Activated naive CD8-positive, alpha-beta T cell treated with anti-CD3 and anti-CD28 coated beads, Interleukin-2, amount 50 U/mL, for 24 hours (primary cell): ENCODE data around the gene PAQR8.

ENCODE experiments used
- ATAC-seq: fragments of 150-1000 bp; cut with Tn5 transposase; one replicate; pipeline ENCODE4 v1.10.0; 2021
- DNase-seq: peaks from one replicate; pipeline ENCODE4 v3.0.0; 2021
- H3K27ac Mint-ChIP-seq: one replicate; pipeline ENCODE4 v1.8.0; 2021; ENCODE audit warnings: mild to moderate bottlenecking, mixed read lengths
- H3K27me3 Mint-ChIP-seq: one replicate; pipeline ENCODE4 v1.8.0; 2021; ENCODE audit warnings: mixed read lengths
- H3K36me3 Mint-ChIP-seq: one replicate; pipeline ENCODE4 v1.8.0; 2021; ENCODE audit warnings: low read depth, mixed read lengths
- H3K4me1 Mint-ChIP-seq: one replicate; pipeline ENCODE4 v1.8.0; 2021; ENCODE audit warnings: mixed read lengths
- H3K4me3 Mint-ChIP-seq: one replicate; pipeline ENCODE4 v1.8.0; 2021; ENCODE audit warnings: mild to moderate bottlenecking, moderate library complexity, mixed read lengths
- H3K9me3 Mint-ChIP-seq: one replicate; pipeline ENCODE4 v1.8.0; 2021; ENCODE audit warnings: mixed read lengths

Gene PAQR8

DNA sequence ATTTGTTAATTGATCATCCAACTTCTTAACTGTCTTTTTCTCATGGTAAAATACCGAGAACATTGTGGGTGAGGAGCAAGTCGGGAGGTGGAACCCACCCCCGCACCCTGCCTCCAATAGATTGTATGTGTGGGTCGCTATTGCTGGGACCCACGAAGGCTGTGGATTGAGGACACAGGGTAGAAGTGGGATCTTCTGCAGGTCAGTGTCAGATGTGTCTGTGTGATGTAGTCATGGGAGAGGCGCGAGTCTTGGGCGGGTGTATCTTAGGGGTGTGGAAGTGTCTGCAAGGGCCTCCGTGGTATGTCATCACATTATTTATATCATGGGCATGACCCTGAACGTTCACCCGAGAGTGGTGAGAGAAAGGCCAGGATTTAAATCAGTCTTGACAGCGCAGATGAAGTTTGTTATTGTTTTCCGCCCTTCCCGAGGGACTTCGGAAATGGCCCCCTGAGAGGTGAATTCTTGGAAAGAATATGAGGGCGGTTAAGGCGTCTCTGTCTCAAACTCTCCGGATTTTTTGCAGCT lies 472 bp upstream of the PAQR8 start:
- H3K36me3 Mint-ChIP-seq = peaks cover 13% of the 10 kb centered on the region
- peaks cover 37% of the 10 kb centered on the region for H3K4me1 Mint-ChIP-seq
- no peaks in the 10 kb centered on the region for H3K27me3 Mint-ChIP-seq
- peak overlapping the region; percentile 88 for H3K27ac Mint-ChIP-seq
- ATAC-seq = peak; percentile 15
- no peaks in the 10 kb centered on the region for H3K9me3 Mint-ChIP-seq
- H3K4me3 Mint-ChIP-seq = peak overlapping the region; percentile 83
- peak; percentile 17 for DNase-seq

DNA sequence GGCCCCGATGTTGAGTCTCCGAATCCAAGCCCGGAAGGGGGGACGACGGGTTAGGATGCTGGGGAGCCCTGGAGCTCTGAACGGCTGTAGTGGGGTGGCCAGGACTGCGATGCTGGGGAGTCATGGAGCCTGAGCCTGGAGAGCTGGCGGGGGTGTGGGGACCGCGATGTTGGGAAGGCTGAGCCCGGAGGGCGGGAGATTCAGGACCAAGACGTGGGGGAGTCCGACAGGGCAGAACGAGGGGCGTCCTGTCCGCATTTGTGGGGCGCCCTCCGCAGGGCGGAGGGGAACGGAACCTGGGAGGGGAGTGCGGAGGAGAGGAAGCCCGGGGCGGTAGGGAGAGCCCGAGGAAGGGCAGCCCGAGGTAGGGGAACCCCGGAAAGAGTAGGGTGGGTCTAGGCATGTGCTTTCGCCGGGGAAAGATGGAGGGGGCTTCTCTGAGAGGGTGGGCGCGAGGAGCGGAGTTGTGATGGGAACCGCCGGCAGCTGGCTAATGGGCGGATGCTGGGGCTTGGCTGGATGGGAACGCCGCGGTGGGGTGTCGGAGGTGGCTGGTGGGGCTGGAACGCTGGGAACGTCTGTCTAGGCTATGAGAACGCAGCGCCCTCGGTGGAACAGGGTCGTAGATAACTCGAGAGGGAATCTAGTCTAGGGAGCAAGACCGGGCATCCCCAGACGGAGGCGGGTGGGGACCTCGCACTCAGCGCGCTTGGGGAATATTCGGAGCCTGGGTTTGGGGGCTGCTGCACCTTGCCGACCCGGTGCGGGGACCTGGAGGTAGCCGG lies 684 bp downstream of the PAQR8 start:
- peak overlapping the region; percentile 99 for H3K4me3 Mint-ChIP-seq
- H3K27ac Mint-ChIP-seq = peak overlapping the region; percentile 97
- H3K36me3 Mint-ChIP-seq = peaks cover 25% of the 10 kb centered on the region
- ATAC-seq (peak; percentile 55), DNase-seq (peak; percentile 63)
- H3K27me3 Mint-ChIP-seq = no peaks in the 10 kb centered on the region
- H3K9me3 Mint-ChIP-seq = no peaks in the 10 kb centered on the region
- H3K4me1 Mint-ChIP-seq = peaks cover 46% of the 10 kb centered on the region

DNA sequence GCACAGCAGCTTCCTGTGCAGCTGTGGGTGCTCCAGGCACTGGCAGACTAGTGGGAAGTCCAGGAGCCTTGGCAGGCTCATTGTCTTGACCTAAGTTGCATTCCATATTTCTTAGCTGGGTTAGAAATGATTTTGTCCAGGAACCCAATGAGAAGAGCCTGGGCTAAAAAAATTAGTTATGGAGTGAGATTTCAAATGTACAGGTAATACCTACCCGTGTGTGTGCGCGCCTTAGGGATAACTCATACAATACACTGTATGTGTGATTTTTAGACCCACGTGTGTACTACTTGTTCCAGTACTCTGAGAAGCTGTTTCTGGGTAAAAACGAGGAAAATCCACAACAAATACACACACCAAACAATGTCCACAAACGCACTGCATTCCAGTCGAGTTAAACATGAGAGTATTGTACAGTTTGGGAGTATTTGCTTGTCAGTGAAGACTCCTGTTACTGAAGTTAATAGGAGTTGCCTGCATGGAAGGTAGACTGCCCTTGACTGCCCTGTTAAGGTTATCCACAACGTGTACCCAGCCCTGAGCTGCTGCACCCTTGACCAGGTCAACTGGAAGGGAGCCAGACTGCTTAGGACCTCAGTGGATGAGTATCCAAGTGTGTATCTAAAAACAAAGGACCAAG lies 1.4 kb downstream of the PAQR8 start:
- ATAC-seq (no peak), DNase-seq (no peak)
- H3K4me1 Mint-ChIP-seq = peaks cover 51% of the 10 kb centered on the region
- H3K9me3 Mint-ChIP-seq = no peaks in the 10 kb centered on the region
- H3K27me3 Mint-ChIP-seq = no peaks in the 10 kb centered on the region
- H3K36me3 Mint-ChIP-seq = peaks cover 32% of the 10 kb centered on the region
- peak overlapping the region; percentile 97 for H3K27ac Mint-ChIP-seq
- H3K4me3 Mint-ChIP-seq = peak overlapping the region; percentile 99

DNA sequence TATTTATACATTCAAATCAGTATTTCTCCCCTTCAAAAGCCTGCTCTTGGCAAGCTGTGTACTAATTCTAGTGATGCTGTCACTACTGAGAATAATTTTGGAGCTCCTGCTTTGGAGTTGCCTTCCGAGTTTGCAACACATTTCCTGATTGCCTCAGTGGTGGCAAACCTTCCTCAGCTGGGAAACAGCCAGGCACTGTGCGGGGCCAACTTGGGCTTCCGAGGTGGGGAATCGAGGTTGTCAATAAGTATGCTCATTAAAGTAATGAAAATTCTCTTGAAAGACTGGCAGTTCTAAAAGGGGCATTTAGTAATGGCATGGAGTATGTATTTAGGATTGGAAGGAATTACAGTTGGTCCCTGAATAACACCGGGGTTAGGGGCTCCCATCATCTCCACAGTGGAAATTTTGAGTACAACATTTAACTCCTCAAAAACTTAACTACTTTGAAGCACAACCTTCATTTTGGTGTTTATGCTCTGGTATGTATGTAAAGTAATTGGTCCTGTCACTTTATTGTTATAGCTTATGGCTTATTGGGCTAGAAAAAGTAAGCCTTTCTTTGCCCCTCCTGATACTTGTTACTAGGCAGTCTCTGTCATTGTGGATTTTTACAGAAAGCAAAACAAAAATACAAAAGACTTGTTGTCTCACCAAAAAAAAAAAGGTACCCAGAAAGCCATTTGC lies 2.7 kb downstream of the PAQR8 start:
- ATAC-seq (no peak), DNase-seq (no peak)
- Mint-ChIP-seq H3K4me1 (peaks cover 63% of the 10 kb centered on the region), H3K9me3 (no peaks in the 10 kb centered on the region), H3K27ac (no peak overlapping the region), H3K27me3 (no peaks in the 10 kb centered on the region), H3K4me3 (peak overlapping the region; percentile 50), H3K36me3 (peaks cover 37% of the 10 kb centered on the region)

DNA sequence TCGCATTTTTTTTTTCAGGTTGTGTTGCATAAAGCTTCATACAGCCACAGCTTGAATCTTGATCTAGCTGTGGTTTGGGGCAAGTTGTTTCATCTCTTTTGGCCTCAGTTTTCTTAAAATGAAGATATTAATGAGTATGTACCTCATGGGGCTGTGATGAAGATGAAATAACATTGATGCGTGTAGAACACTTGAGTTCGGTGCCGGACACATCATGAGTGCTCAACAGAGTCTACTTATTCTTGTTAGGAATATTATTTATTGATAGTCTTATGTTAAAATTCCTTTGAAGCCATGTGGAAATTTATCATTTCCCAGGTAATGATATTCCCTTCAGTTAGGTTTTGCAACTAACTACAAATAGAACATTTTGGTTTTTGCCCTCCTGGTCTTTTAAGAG lies 3.4 kb downstream of the PAQR8 start:
- Mint-ChIP-seq H3K9me3 (no peaks in the 10 kb centered on the region), H3K4me1 (peaks cover 63% of the 10 kb centered on the region), H3K27ac (no peak overlapping the region), H3K36me3 (peaks cover 40% of the 10 kb centered on the region), H3K4me3 (no peak overlapping the region), H3K27me3 (no peaks in the 10 kb centered on the region)
- DNase-seq = no peak
- ATAC-seq = no peak

DNA sequence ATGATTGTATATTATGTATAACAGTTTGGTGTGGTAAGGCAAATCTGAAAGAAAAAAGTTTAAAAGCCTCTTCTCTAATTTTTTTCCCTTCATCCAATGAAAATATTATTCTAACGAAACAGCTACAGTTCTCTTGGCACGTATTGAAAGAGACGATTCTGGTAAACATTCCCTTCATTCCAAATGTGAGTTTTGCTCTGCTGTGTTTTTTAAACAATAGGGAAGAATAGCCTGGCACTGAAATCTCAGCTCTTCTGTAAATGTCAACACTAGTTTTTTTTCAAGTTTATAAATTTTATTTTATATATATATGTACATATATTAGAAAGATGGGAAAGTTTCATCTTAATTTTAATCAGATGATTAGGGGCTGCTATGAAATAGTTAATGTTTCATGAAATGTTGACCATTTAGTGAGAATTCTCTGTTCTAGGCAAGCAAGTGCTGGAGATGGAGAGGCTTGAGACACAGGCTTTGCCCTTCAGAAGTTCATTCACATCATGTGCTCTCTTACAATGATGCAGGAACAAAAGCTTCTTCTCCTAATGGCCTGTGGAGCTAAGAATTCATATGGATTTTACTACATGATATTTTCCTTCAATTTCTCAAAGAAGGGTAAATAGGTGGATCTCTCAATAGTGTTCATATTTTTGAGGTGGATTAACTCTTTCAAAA lies 4.1 kb downstream of the PAQR8 start:
- no peak overlapping the region for H3K27ac Mint-ChIP-seq
- H3K27me3 Mint-ChIP-seq = no peaks in the 10 kb centered on the region
- H3K9me3 Mint-ChIP-seq = no peaks in the 10 kb centered on the region
- H3K4me1 Mint-ChIP-seq = peaks cover 62% of the 10 kb centered on the region
- H3K36me3 Mint-ChIP-seq = peaks cover 44% of the 10 kb centered on the region
- ATAC-seq (no peak), DNase-seq (no peak)
- H3K4me3 Mint-ChIP-seq = no peak overlapping the region

DNA sequence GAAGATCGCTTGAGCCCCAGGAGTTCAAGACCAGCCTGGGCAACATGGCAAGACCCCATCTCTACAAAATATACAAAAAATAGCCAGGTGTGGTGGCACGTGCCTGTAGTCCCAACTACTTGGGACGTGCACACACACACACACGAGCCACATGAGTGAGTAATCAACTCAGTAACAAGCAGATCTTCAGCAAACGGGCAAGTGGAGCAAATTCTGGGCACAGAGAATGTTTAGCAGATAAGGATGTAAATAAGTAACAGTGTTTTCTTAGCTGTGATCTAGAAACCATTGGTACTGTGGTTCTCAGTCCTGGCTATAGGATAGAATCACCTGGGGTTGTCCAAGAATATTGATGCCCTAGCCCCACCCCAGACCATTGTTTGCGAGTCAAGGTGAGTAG lies 6.1 kb downstream of the PAQR8 start:
- Mint-ChIP-seq H3K36me3 (peaks cover 42% of the 10 kb centered on the region), H3K27ac (no peak overlapping the region), H3K4me3 (no peak overlapping the region), H3K9me3 (no peaks in the 10 kb centered on the region), H3K4me1 (peaks cover 61% of the 10 kb centered on the region), H3K27me3 (no peaks in the 10 kb centered on the region)
- ATAC-seq = no peak
- no peak for DNase-seq

DNA sequence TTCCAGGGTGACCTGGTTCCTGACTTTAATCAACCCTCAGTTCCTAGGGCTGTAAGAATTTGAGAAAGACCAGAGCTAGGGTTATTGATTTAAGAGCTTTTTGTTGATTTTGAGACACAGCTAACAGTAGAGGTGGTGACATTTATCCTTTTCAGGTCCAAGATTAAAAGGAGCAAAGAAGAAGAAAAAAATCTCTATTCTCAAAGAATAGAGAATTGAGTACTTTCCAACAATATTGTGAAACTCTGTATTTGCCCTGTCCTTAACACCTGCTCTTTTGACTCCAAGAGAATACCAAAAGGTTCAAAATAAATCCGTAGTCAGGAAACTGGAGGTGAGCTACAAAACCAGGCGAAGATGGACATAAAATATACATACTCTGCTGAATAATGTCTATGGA lies 7.3 kb downstream of the PAQR8 start:
- Mint-ChIP-seq H3K4me3 (no peak overlapping the region), H3K27me3 (no peaks in the 10 kb centered on the region), H3K27ac (no peak overlapping the region), H3K36me3 (peaks cover 49% of the 10 kb centered on the region), H3K4me1 (peaks cover 53% of the 10 kb centered on the region), H3K9me3 (peaks cover 10% of the 10 kb centered on the region)
- ATAC-seq (no peak), DNase-seq (no peak)

DNA sequence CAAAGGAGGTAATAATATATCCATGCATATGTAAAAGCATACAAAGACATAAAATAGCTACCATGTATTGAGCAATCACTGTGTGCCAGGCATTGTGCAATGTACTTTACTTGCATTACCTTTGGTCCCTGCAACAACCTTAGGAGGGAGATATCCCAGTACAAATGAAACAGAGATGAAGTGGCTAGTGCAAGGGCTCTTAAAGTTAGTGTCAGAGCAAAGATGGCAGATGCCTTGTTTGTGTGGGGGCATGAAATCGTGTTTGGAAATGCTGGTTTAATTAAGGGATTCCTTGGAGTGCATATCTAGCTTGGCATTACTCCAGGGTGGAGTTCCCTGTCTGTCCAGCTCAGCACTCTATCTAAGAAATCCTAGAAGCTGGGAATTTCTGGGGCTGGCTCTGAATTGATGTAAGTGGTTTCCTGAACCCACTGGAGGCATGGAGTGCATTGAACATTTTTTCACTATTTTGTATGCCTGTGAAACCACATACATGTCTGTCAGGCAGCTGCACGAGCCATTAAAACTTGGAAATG lies 9.8 kb downstream of the PAQR8 start:
- peaks cover 52% of the 10 kb centered on the region for H3K4me1 Mint-ChIP-seq
- H3K36me3 Mint-ChIP-seq = peaks cover 43% of the 10 kb centered on the region

DNA sequence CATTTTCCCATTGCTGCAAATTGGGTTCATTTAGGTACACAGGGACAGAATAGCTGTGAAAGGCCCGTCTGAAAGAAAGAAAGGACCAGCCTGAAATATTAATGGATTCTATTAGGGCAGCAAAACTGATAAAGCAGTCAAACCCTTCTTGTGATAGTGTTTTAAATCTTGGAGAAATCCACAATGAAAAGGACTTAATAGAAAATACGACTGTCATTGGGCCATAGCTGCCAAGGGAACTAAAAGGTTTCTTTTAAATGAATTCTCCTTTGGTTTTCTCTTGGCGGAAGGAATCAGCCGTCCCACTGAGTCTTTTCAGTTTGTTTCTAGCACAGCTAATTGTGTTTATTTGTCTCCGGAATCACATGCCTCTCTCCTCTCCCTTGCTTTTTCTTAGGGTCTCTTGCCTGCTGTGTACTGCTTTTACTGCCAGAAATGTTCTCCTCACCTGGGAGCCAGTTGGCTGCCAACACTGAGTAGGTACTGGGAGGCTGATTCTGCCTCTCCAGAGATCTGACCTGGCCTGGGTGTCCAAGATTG lies 11.3 kb downstream of the PAQR8 start:
- Mint-ChIP-seq H3K4me1 (peaks cover 53% of the 10 kb centered on the region), H3K27ac (no peak overlapping the region), H3K27me3 (no peaks in the 10 kb centered on the region), H3K9me3 (peaks cover 15% of the 10 kb centered on the region), H3K4me3 (no peak overlapping the region), H3K36me3 (peaks cover 31% of the 10 kb centered on the region)
- no peak for DNase-seq
- ATAC-seq = no peak

More for the DNA sequence above, 9.8 kb downstream of the PAQR8 start:
- ATAC-seq (no peak), DNase-seq (no peak)
- Mint-ChIP-seq H3K9me3 (peaks cover 15% of the 10 kb centered on the region), H3K4me3 (no peak overlapping the region), H3K27ac (no peak overlapping the region), H3K27me3 (no peaks in the 10 kb centered on the region)

DNA sequence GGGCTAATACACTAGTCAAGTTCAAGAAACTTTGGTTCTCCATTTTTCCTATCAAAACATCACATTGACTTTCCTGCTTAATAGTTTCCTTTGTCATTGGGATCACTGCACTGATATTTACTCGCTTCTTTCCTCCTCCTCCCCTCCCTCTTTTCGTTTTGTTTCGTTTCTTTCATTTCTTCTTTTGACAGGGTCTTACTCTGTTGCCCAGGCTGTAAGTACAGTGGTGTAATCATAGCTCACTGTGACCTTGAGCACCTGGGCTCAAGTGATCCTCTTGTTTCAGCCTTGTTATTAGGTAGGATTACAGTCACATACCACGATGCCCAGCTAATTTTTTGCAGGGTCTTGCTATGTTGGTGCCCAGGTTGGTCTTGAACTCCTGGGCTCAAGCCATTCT lies 12.3 kb downstream of the PAQR8 start:
- DNase-seq (no peak), ATAC-seq (no peak)
- no peak overlapping the region for H3K27ac Mint-ChIP-seq
- peaks cover 15% of the 10 kb centered on the region for H3K9me3 Mint-ChIP-seq
- H3K4me3 Mint-ChIP-seq = no peak overlapping the region
- no peaks in the 10 kb centered on the region for H3K27me3 Mint-ChIP-seq
- peaks cover 48% of the 10 kb centered on the region for H3K4me1 Mint-ChIP-seq
- H3K36me3 Mint-ChIP-seq = peaks cover 27% of the 10 kb centered on the region

DNA sequence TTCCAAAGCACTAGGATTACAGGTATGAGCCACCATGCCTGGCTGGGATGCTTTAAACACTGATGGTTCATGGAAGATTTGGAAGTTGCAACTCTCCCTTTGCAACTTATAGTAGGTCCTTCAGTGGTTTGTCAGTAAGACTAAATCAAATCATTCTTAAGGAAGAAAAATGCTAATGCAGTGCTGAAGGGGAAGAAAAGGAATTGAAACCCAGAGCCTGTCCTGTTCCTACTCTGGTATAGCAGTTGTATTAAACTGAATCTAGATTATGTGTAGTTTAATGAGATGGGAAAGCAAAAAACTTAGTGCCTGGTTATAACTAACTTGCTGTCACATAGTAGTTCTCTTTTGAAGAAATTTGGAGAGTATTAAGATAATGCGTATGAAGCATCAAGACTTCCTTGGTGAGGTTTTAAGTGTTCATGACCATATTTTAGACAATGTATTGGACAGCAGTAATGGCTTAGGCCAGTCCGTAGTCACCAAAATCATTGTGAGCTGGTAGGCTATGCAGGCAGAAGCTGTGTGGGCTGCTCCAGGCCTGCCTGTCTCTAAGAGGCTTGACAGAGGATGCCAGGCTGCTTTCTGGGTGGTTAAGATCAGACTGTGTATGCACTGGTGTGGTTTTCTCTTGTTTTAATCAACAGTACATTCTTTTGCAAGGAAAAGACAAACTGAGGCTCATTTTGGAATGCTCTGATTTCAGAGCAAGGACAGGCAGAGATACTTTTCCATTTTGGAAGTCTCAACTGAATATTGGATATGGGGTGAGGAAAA lies 14.0 kb downstream of the PAQR8 start:
- Mint-ChIP-seq H3K27me3 (no peaks in the 10 kb centered on the region), H3K9me3 (peaks cover 15% of the 10 kb centered on the region), H3K27ac (peak overlapping the region; percentile 10), H3K36me3 (peaks cover 26% of the 10 kb centered on the region), H3K4me3 (no peak overlapping the region), H3K4me1 (peaks cover 56% of the 10 kb centered on the region)
- DNase-seq = no peak
- ATAC-seq = peak; percentile 66

DNA sequence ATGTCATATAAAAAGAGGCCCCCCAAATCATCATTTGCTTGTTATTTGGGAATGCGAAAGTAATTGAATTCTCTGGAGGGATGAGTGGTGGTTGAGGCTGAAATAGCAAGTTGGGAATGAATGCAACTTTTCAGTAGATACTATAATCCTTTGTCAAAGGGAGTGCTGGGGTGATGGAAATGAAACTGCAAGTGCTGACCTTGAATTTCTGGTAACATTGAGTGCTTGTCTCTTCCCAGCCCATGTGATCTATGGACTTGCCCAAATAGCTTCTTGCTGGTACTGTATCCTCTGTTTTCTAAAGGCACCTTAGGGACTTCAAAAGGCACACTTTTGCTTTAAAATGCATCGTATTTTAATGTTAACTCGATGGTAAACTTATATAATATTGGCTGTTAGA lies 14.8 kb downstream of the PAQR8 start:
- Mint-ChIP-seq H3K27ac (no peak overlapping the region), H3K4me1 (peaks cover 62% of the 10 kb centered on the region), H3K9me3 (peaks cover 15% of the 10 kb centered on the region), H3K4me3 (no peak overlapping the region), H3K27me3 (no peaks in the 10 kb centered on the region), H3K36me3 (peaks cover 30% of the 10 kb centered on the region)
- no peak for DNase-seq
- peak; percentile 27 for ATAC-seq
